Peyer's patch (tissue), 4 donors: ENCODE results near the gene RBM27. TPM values are rescaled to one million over a fixed set of nuclear protein-coding genes. Genes with fewer than 3 reads are reported as not detected.
A peak's percentile ranks its signal among the peaks of the same experiment; 100 is the strongest.
"Not testable (repeated sequence)": the region's sequence is repeated elsewhere in the genome, so short reads cannot be mapped to it uniquely, and the experiment has no call there.

Experiments
- DNase-seq, 3 donors: peaks; one replicate each; pipeline ENCODE4 v3.0.0-alpha.2; 2017 to 2019
- H3K27ac ChIP-seq, 4 donors: fragments of 200-600 bp; sonication (generic); one replicate each; pipeline ENCODE4 v1.5.1; 2016 to 2019
- H3K27me3 ChIP-seq, 2 donors: fragments of 200-600 bp; sonication (generic); one replicate each; pipeline ENCODE4 v1.5.1; 2019
- H3K36me3 ChIP-seq, 3 donors: fragments of 200-600 bp; sonication (generic); one replicate each; pipeline ENCODE4 v1.5.1; 2016 to 2019
- H3K4me1 ChIP-seq, 4 donors: fragments of 200-600 bp; sonication (generic); one replicate each; pipeline ENCODE4 v1.5.1; 2016 to 2019
- H3K4me3 ChIP-seq, 4 donors: fragments of 200-600 bp; sonication (generic); 1 replicate in 3 of 4; 2 replicates in 1 of 4; pipeline ENCODE4 v1.5.1; 2016 to 2019; ENCODE audit warnings: mild to moderate bottlenecking in 1 of 4
- H3K9me3 ChIP-seq, 4 donors: fragments of 200-600 bp; sonication (generic); one replicate each; pipeline ENCODE4 v1.5.1; 2016 to 2019; ENCODE audit warnings: mild to moderate bottlenecking in 1 of 4
- POLR2A ChIP-seq, 2 donors: fragments of 450-650 bp; IDR thresholded peaks; one replicate each; pipeline ENCODE4 v1.5.1; 2017; ENCODE audit warnings: antibody characterized with exemption in 2 of 2, mild to moderate bottlenecking in 2 of 2, moderate library complexity in 2 of 2
- total RNA-seq, 4 donors: library from RNA; depleted of rRNA; stranded (reverse); fragments of >200 nt; gene quantifications; one replicate each; pipeline ENCODE4 v1.1.0, GENCODE V29; 2016
- TF ChIP-seq, protein P1 (sequence below), 6 experiments: fragments of 450-650 bp in 4 of 6; fragments of 200-600 bp in 2 of 6; sonication (generic) in 1 of 6; IDR thresholded peaks; one replicate each; pipeline ENCODE4 v1.5.1; 2017 to 2019; ENCODE audit warnings: antibody characterized with exemption in 6 of 6, mild to moderate bottlenecking in 3 of 6, moderate library complexity in 1 of 6

Gene RBM27
- total RNA-seq, 4 donors from 2014 or later = 10.6 to 20.1 (median 14.7) TPM

DNA sequence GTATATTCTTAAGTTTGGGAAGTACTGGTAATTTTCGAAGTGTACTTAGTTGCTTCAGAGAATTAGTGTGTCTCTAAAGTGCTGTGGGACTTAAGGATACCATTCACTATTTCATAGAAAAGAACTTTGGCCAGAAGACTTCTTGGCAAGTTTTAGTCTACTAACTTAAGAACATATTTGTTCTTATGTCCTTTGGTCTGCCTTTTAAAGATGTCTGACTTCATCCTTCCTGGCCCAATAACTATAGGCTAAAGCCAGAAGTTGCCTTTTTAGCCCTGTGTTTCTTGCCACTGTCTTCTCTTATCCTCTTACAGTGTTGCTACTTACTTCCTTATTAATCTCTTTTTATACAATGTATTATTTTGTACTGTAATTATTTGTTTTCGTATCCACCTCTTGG lies 6.3 kb downstream of the RBM27 start:
- Histone ChIP-seq H3K36me3 (no peaks in the 10 kb centered on the region), H3K9me3 (no peaks in the 10 kb centered on the region), H3K27ac (peak overlapping the region in 1 of 4 donors; percentile 30), H3K4me1 (peaks cover 5 to 42% (median 7%) of the 10 kb centered on the region in 4 donors), H3K27me3 (no peaks in the 10 kb centered on the region), H3K4me3 (no peak overlapping the region)
- TF ChIP-seq, protein P1, sequence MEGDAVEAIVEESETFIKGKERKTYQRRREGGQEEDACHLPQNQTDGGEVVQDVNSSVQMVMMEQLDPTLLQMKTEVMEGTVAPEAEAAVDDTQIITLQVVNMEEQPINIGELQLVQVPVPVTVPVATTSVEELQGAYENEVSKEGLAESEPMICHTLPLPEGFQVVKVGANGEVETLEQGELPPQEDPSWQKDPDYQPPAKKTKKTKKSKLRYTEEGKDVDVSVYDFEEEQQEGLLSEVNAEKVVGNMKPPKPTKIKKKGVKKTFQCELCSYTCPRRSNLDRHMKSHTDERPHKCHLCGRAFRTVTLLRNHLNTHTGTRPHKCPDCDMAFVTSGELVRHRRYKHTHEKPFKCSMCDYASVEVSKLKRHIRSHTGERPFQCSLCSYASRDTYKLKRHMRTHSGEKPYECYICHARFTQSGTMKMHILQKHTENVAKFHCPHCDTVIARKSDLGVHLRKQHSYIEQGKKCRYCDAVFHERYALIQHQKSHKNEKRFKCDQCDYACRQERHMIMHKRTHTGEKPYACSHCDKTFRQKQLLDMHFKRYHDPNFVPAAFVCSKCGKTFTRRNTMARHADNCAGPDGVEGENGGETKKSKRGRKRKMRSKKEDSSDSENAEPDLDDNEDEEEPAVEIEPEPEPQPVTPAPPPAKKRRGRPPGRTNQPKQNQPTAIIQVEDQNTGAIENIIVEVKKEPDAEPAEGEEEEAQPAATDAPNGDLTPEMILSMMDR (IDR thresholded peaks at IDR 0.05) = no peak
- no peak for TF ChIP-seq POLR2A (IDR thresholded peaks at IDR 0.05)
- DNase-seq = no peak

DNA sequence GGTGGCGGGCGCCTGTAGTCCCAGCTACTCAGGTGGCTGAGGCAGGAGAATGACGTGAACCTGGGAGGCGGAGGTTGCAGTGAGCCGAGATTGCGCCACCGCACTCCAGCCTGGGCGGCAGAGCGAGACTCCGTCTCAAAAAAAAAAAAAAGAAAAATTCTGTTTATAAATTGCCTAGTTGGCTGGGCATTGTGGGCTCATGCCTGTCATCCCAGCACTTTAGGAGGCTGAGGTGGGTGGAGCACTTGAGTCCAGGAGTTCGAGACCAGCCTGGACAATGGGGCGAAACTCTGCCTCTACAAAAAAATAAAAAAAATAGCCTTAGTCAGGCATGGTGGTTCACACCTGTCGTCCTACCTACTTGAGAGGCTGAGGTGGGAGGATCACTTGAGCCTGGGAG lies 7.4 kb downstream of the RBM27 start:
- H3K27ac ChIP-seq, H3K27me3 ChIP-seq, H3K9me3 ChIP-seq, H3K4me3 ChIP-seq, DNase-seq, H3K36me3 ChIP-seq: not testable (repeated sequence)
- peaks cover 0 to 31% (median 6%) of the 10 kb centered on the region in 4 donors for H3K4me1 ChIP-seq

DNA sequence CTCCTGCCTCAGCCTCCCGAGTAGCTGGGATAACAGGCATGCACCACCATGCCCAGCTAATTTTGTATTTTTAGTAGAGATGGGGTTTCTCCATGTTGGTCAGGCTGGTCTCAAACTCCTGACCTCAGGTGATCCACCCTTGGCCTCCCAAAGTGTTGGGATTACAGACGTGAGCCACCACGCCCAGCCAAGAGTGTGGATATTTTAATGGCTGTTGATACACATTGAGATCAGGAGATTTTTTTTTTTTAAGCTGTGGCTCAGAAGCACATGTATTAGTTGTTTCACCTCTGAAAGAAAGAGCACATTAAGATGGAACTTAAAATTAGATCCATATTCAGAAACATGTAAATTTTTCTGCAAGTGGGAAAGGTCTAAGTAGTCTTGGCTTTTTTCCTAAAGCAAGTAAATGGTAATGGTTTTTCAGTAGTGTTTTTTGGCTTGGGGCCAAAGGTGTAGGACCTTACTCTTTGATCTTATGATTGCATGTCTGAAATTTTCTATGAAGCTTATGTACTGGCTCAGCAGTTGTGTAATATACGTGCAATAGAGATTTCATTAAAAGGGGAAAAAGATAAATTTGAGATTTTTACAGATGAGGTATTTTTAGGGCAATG lies 9.9 kb downstream of the RBM27 start:
- TF ChIP-seq POLR2A (IDR thresholded peaks at IDR 0.05) = no peak
- TF ChIP-seq, protein P1 (IDR thresholded peaks at IDR 0.05) = no peak
- Histone ChIP-seq H3K36me3 (no peaks in the 10 kb centered on the region), H3K9me3 (no peaks in the 10 kb centered on the region), H3K4me1 (peaks cover 5 to 22% (median 6%) of the 10 kb centered on the region in 4 donors), H3K27ac (no peak overlapping the region), H3K27me3 (no peaks in the 10 kb centered on the region), H3K4me3 (no peak overlapping the region)
- no peak for DNase-seq

DNA sequence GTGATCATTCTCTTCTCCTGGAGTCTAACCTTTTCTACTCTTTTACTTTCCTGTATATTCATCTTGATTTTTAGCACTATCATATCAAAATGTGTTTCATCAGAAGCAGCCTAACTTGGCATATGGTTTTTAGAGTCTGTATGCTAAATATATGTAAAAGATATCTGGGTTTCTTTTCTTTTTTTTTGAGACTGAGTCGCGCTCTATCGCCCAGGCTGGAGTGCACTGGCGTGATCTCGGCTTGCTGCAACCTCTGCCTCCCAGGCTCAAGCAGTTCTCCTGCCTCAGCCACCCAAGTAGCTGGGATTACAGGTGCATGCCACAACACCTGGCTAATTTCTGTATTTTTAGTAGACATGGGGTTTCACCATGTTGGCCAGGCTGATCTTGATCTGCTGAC lies 11.5 kb downstream of the RBM27 start:
- H3K9me3 ChIP-seq, DNase-seq, H3K4me1 ChIP-seq, H3K27me3 ChIP-seq, H3K4me3 ChIP-seq, H3K27ac ChIP-seq: not testable (repeated sequence)
- peaks cover 0 to 11% (median 0%) of the 10 kb centered on the region in 3 donors for H3K36me3 ChIP-seq

DNA sequence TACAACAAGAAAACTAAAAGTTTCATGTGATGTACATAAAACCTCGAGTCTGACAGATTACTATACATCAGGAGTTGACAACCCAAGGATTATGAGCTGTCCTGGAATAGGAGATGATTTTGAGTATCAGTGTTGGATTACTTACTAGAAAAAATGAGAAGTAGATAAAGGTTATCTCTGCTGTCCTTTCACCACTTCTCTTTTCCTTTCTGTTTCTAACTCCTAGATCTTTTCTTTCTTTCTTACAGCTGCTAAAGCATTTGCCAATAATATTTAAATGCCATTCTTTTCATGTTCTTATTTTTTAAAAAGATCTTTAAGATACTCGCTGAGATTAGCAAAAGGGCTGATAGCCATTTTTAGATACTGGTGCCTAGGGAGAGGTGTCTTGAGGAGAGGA lies 14.8 kb downstream of the RBM27 start:
- Histone ChIP-seq H3K9me3 (no peaks in the 10 kb centered on the region), H3K4me1 (peaks cover 0 to 5% (median 2%) of the 10 kb centered on the region in 4 donors), H3K4me3 (no peak overlapping the region), H3K27ac (no peak overlapping the region), H3K36me3 (peaks cover 0 to 14% (median 0%) of the 10 kb centered on the region in 3 donors), H3K27me3 (no peaks in the 10 kb centered on the region)
- DNase-seq = no peak
- TF ChIP-seq POLR2A (IDR thresholded peaks at IDR 0.05) = no peak
- TF ChIP-seq, protein P1 (IDR thresholded peaks at IDR 0.05) = no peak

DNA sequence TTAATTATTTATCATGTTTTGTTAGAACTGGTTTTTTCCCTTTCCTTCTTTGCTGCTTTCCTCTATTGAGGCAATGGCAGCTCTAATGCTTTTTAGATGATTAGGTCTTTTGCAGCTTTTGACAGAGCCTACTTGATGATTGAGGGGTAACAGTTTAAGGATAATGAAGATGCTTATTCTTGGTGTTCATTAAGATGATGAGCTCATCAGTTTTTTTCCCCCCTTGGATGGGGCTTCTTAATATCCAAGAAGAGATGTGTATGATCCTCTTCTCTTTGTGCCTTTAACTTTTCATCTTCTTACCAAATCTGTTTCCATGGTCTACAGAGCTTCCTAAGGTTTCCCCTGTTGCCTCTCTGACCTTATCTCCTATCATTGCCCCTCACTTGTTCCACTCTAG lies 15.8 kb downstream of the RBM27 start:
- Histone ChIP-seq H3K4me1 (peaks cover 0 to 5% (median under 1%) of the 10 kb centered on the region in 4 donors), H3K36me3 (peaks cover 0 to 24% (median 0%) of the 10 kb centered on the region in 3 donors), H3K27me3 (no peaks in the 10 kb centered on the region), H3K9me3 (no peaks in the 10 kb centered on the region), H3K4me3 (no peak overlapping the region), H3K27ac (no peak overlapping the region)
- TF ChIP-seq, protein P1 (IDR thresholded peaks at IDR 0.05) = no peak
- TF ChIP-seq POLR2A (IDR thresholded peaks at IDR 0.05) = no peak
- DNase-seq = no peak

DNA sequence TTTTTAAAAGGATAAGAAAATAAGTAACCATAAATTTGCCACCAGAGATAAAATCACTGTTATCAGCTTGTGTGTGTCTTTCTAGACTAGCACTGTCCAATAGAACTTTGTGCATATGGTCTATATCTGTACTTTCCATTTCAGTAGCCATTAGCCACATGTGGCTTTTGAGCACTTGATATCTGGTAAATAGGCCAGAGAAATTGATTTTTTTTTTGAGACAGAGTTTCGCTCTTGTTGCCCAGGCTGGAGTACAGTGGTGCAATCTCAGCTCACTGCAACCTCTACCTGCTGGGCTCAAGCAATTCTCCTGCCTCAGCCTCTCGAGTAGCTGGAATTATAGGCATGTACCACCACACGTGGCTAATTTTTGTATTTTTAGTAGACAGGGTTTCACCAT lies 17.8 kb downstream of the RBM27 start:
- H3K36me3 ChIP-seq = peaks cover 0 to 33% (median 0%) of the 10 kb centered on the region in 3 donors
- peaks cover 0 to 5% (median 0%) of the 10 kb centered on the region in 4 donors for H3K4me1 ChIP-seq
- DNase-seq = no peak
- TF ChIP-seq, protein P1 (IDR thresholded peaks at IDR 0.05) = no peak
- TF ChIP-seq POLR2A (IDR thresholded peaks at IDR 0.05) = no peak
- H3K27me3 ChIP-seq = no peaks in the 10 kb centered on the region
- no peak overlapping the region for H3K27ac ChIP-seq
- H3K4me3 ChIP-seq = no peak overlapping the region
- H3K9me3 ChIP-seq = no peaks in the 10 kb centered on the region
